HG02588 (cell line): Measurements from ENCODE around the gene CASQ1.

Experiments
- ATAC-seq: cut with Tn5 transposase; IDR thresholded peaks from one replicate; pipeline ENCODE4 v1.9.1; 2021; ENCODE audit warnings: mild to moderate bottlenecking, moderate library complexity; ENCODE audit not compliant: unreplicated experiment

CASQ1 gene

GRCh38 chr1:160168016-160168415 is 22.4 kb upstream of the CASQ1 start:
- no peak for ATAC-seq

- no peak for ATAC-seq
Measured at GRCh38 chr1:160168609-160169369, 21.6 kb upstream of the CASQ1 start.

- ATAC-seq, result peak; percentile 63
Measured at GRCh38 chr1:160169553-160170399, 20.6 kb upstream of the CASQ1 start.

- no peak for ATAC-seq
Measured at GRCh38 chr1:160171354-160171753, 19.0 kb upstream of the CASQ1 start.

GRCh38 chr1:160171980-160172379 is 18.4 kb upstream of the CASQ1 start:
- no peak for ATAC-seq

GRCh38 chr1:160177231-160177630 is 13.1 kb upstream of the CASQ1 start:
- no peak for ATAC-seq

GRCh38 chr1:160177667-160178066 is 12.7 kb upstream of the CASQ1 start:
- no peak for ATAC-seq

- ATAC-seq, result no peak
Measured at GRCh38 chr1:160178731-160179130, 11.6 kb upstream of the CASQ1 start.

- ATAC-seq, result no peak
Measured at GRCh38 chr1:160179336-160179735, 11.0 kb upstream of the CASQ1 start.

- ATAC-seq, result no peak
Measured at GRCh38 chr1:160186246-160186645, 4.1 kb upstream of the CASQ1 start.

GRCh38 chr1:160186729-160187128 is 3.6 kb upstream of the CASQ1 start:
- ATAC-seq, result no peak

- no peak for ATAC-seq
Measured at GRCh38 chr1:160187407-160187806, 3.0 kb upstream of the CASQ1 start.

GRCh38 chr1:160188341-160188740 is 2.0 kb upstream of the CASQ1 start:
- no peak for ATAC-seq

- ATAC-seq, result no peak
Measured at GRCh38 chr1:160191756-160192155, 1.4 kb downstream of the CASQ1 start.

- no peak for ATAC-seq
Measured at GRCh38 chr1:160192234-160192633, 1.9 kb downstream of the CASQ1 start.

GRCh38 chr1:160193091-160193819 is 2.9 kb downstream of the CASQ1 start:
- no peak for ATAC-seq

- ATAC-seq, result no peak
Measured at GRCh38 chr1:160193832-160194736, 3.7 kb downstream of the CASQ1 start.

- no peak for ATAC-seq
Measured at GRCh38 chr1:160194737-160195059, 4.3 kb downstream of the CASQ1 start.

GRCh38 chr1:160196143-160196542 is 5.8 kb downstream of the CASQ1 start:
- ATAC-seq, result no peak

- no peak for ATAC-seq
Measured at GRCh38 chr1:160197231-160197630, 6.9 kb downstream of the CASQ1 start.

GRCh38 chr1:160200786-160201185 is 10.4 kb downstream of the CASQ1 start:
- no peak for ATAC-seq
